ENCODE results near the gene GADD45GIP1. TPM values are rescaled to one million over a fixed set of nuclear protein-coding genes. Genes with fewer than 3 reads are reported as not detected.
A peak's percentile ranks its signal among the peaks of the same experiment; 100 is the strongest.
"Not testable (repeated sequence)": the region's sequence is repeated elsewhere in the genome, so short reads cannot be mapped to it uniquely, and the experiment has no call there.

GADD45GIP1 gene
- total RNA-seq, 2 experiments from 2014 or later: 32.6 to 36.0 TPM

DNA sequence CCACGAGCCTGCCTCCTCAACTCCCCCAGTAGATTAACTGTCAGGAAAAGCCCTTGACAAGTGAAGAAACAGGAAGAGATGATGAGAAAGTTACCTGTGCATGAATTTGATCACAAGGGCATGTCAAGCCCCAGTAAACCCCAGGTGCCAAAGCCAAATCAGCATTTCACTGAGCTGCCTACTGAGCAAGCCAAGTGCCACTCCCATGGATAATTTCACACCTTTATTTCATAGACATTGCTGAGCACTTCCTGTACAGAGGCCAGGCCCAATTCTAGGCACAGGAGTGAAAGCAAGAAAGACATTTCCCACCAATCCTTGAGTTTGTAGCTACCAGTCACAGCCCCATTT is 2.4 kb downstream of the GADD45GIP1 start:
- POLR2A ChIA-PET: interaction anchor here (1.4 to 3.5 kb wide), 6 partner anchors 8 to 17 kb away, joined by 4 to 30 read pairs (median 10); partner anchors contain the start of genes CALR and RAD23A
- peaks cover 34% of the 10 kb centered on the region for H3K4me1 Mint-ChIP-seq (ENCODE audit: low read depth)
- no peak for DNase-seq
- TF ChIP-seq, protein P1, sequence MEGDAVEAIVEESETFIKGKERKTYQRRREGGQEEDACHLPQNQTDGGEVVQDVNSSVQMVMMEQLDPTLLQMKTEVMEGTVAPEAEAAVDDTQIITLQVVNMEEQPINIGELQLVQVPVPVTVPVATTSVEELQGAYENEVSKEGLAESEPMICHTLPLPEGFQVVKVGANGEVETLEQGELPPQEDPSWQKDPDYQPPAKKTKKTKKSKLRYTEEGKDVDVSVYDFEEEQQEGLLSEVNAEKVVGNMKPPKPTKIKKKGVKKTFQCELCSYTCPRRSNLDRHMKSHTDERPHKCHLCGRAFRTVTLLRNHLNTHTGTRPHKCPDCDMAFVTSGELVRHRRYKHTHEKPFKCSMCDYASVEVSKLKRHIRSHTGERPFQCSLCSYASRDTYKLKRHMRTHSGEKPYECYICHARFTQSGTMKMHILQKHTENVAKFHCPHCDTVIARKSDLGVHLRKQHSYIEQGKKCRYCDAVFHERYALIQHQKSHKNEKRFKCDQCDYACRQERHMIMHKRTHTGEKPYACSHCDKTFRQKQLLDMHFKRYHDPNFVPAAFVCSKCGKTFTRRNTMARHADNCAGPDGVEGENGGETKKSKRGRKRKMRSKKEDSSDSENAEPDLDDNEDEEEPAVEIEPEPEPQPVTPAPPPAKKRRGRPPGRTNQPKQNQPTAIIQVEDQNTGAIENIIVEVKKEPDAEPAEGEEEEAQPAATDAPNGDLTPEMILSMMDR (IDR thresholded peaks at IDR 0.05): no peak
- intact Hi-C loops (cut with micrococcal nuclease): no loop called here
- peak overlapping the region; percentile 78 for H3K4me3 Mint-ChIP-seq
- no peaks in the 10 kb centered on the region for H3K9me3 Mint-ChIP-seq
- no peaks in the 10 kb centered on the region for H3K27me3 Mint-ChIP-seq
- CTCF ChIA-PET: interaction anchor here (1.0 to 6.0 kb wide), 4 partner anchors 9 to 107 kb away, joined by 3 to 51 read pairs (median 4); no protein-coding TSS in a partner anchor
- ATAC-seq: peak; percentile 15
- H3K27ac Mint-ChIP-seq: peak overlapping the region; percentile 90
- peaks cover 52% of the 10 kb centered on the region for H3K36me3 Mint-ChIP-seq (ENCODE audit: low read depth)

- peak; percentile 43 for DNase-seq
- Mint-ChIP-seq H3K27ac (peak overlapping the region; percentile 90), H3K27me3 (no peaks in the 10 kb centered on the region), H3K4me1 (ENCODE audit: low read depth) (peaks cover 32% of the 10 kb centered on the region), H3K36me3 (ENCODE audit: low read depth) (peaks cover 55% of the 10 kb centered on the region), H3K4me3 (peak overlapping the region; percentile 78), H3K9me3 (no peaks in the 10 kb centered on the region)
- ChIA-PET CTCF (interaction anchor here (1.2 to 6.0 kb wide), 2 partner anchors 10 to 11 kb away, joined by 3 to 51 read pairs; no protein-coding TSS in a partner anchor), POLR2A (interaction anchor here (1.3 to 3.4 kb wide), 5 partner anchors 10 to 16 kb away, joined by 4 to 17 read pairs (median 8); partner anchors contain the start of gene CALR)
- TF ChIP-seq, protein P1 (IDR thresholded peaks at IDR 0.05): no peak
- ATAC-seq: peak; percentile 24
- intact Hi-C loops (cut with micrococcal nuclease): no loop called here
Observed at GRCh38 chr19:12953799-12954611, 3.0 kb downstream of the GADD45GIP1 start.

- POLR2A ChIA-PET: interaction anchor here (1.3 to 3.1 kb wide), 5 partner anchors 11 to 20 kb away, joined by 4 to 13 read pairs (median 8); partner anchors contain the start of gene FARSA
- CTCF ChIA-PET: interaction anchor here (6.0 kb wide), 1 partner anchor 12 kb away, joined by 51 read pairs; no protein-coding TSS in a partner anchor
- no peaks in the 10 kb centered on the region for H3K27me3 Mint-ChIP-seq
- DNase-seq (no peak), ATAC-seq (no peak)
- H3K9me3 Mint-ChIP-seq: no peaks in the 10 kb centered on the region
- H3K4me1 Mint-ChIP-seq (ENCODE audit: low read depth): peaks cover 35% of the 10 kb centered on the region
- peaks cover 58% of the 10 kb centered on the region for H3K36me3 Mint-ChIP-seq (ENCODE audit: low read depth)
- intact Hi-C loops (cut with micrococcal nuclease): no loop called here
- H3K4me3 Mint-ChIP-seq: no peak overlapping the region
- H3K27ac Mint-ChIP-seq: peak overlapping the region; percentile 83
- TF ChIP-seq, protein P1 (IDR thresholded peaks at IDR 0.05): no peak
Observed at GRCh38 chr19:12953138-12953798, 3.8 kb downstream of the GADD45GIP1 start.

GRCh38 chr19:12952488-12953137 is 4.4 kb downstream of the GADD45GIP1 start:
- H3K27ac Mint-ChIP-seq: peak overlapping the region; percentile 83
- no peak overlapping the region for H3K4me3 Mint-ChIP-seq
- intact Hi-C loops (cut with micrococcal nuclease): no loop called here
- H3K36me3 Mint-ChIP-seq (ENCODE audit: low read depth): peaks cover 65% of the 10 kb centered on the region
- TF ChIP-seq, protein P1 (IDR thresholded peaks at IDR 0.05): no peak
- CTCF ChIA-PET: interaction anchor here (6.0 kb wide), 1 partner anchor 13 kb away, joined by 51 read pairs; no protein-coding TSS in a partner anchor
- ATAC-seq: no peak
- no peaks in the 10 kb centered on the region for H3K9me3 Mint-ChIP-seq
- H3K27me3 Mint-ChIP-seq: no peaks in the 10 kb centered on the region
- POLR2A ChIA-PET: interaction anchor here (0.7 to 3.1 kb wide), 5 partner anchors 11 to 79 kb away, joined by 3 to 13 read pairs (median 5); partner anchors contain the start of gene FARSA
- peaks cover 41% of the 10 kb centered on the region for H3K4me1 Mint-ChIP-seq (ENCODE audit: low read depth)
- no peak for DNase-seq

GRCh38 chr19:12952050-12952449 is 5.0 kb downstream of the GADD45GIP1 start:
- DNase-seq; ATAC-seq; H3K27me3 Mint-ChIP-seq; H3K4me3 Mint-ChIP-seq; H3K9me3 Mint-ChIP-seq; intact Hi-C loops (cut with micrococcal nuclease): not testable (repeated sequence)
- peak overlapping the region; percentile 83 for H3K27ac Mint-ChIP-seq
- ChIA-PET POLR2A (interaction anchor here (0.7 to 3.1 kb wide), 4 partner anchors 13 to 79 kb away, joined by 3 to 13 read pairs (median 8); partner anchors contain the start of gene FARSA), CTCF (interaction anchor here (6.0 kb wide), 1 partner anchor 13 kb away, joined by 51 read pairs; no protein-coding TSS in a partner anchor)
- peaks cover 68% of the 10 kb centered on the region for H3K36me3 Mint-ChIP-seq (ENCODE audit: low read depth)
- peaks cover 44% of the 10 kb centered on the region for H3K4me1 Mint-ChIP-seq (ENCODE audit: low read depth)
